HepG2 (cell line): Measurements from ENCODE around the gene STK32A. TPM values are rescaled to one million over a fixed set of nuclear protein-coding genes. Genes with fewer than 3 reads are reported as not detected.

Experiments used
- ATAC-seq: fragments of 200-7000 bp; cut with Tn5 transposase; 3 replicates; pipeline ENCODE4 v1.9.1; 2020; ENCODE audit warnings: mild to moderate bottlenecking, moderate library complexity
- BruUV-seq: library from RNA; stranded (reverse); fragments of 400-500 nt; replicated peaks from 2 replicates; lab custom pipeline; 2021; lab: Mats Ljungman, UMichigan
- CTCF ChIA-PET: fragments of 300-600 bp; formaldehyde crosslinking; extraction: SDS; loops from one replicate; lab custom pipeline; 2021; ENCODE audit warnings: low total read pairs, inconsistent platforms, low intra/inter-chr PET ratio; lab: Yijun Ruan, JAX
- POLR2A ChIA-PET: fragments of 350-600 bp; sonication (Branson Sonifier 250); formaldehyde crosslinking; loops from one replicate; lab custom pipeline; 2020; ENCODE audit warnings: antibody characterized with exemption, inconsistent platforms; lab: Yijun Ruan, JAX
- DNase-seq: peaks from one replicate; pipeline ENCODE4 v3.0.0-alpha.2; 2015; ENCODE audit warnings: low spot score
- FAIRE-seq: peaks from 3 replicates; lab custom pipeline; 2011; peaks lifted over from hg19 to GRCh38; lab: Jason Lieb, UNC
- H2AFZ ChIP-seq: one replicate; pipeline ENCODE4 v1.6.1; 2011; ENCODE audit warnings: low read length, inconsistent platforms
- H3K27ac ChIP-seq: fragments of 300-600 bp; 3 replicates; pipeline ENCODE4 v1.8.0; 2011; ENCODE audit warnings: mixed run types, mild to moderate bottlenecking, mixed read lengths, low read length, inconsistent platforms; ENCODE audit not compliant: insufficient read depth; ENCODE audit errors: extremely low read length
- H3K27me3 ChIP-seq, 2 experiments: fragments of 200-600 bp in 1 of 2; 2 replicates in 1 of 2; 3 replicates in 1 of 2; pipeline versions ENCODE4 v1.6.0 to v1.8.0; 2011; ENCODE audit warnings: low read length in 2 of 2, mild to moderate bottlenecking in 2 of 2, moderate library complexity in 2 of 2, inconsistent platforms in 1 of 2; ENCODE audit not compliant: insufficient read depth in 2 of 2, control insufficient read depth in 1 of 2
- H3K36me3 ChIP-seq, 2 experiments: fragments of 200-600 bp in 1 of 2; replicated peaks in 1 of 2; 2 replicates in 1 of 2; 3 replicates in 1 of 2; pipeline versions ENCODE4 v1.5.1 to v1.8.0; 2011; ENCODE audit warnings: low read length in 2 of 2, inconsistent platforms in 1 of 2; ENCODE audit not compliant: insufficient read depth in 2 of 2, control insufficient read depth in 1 of 2
- H3K4me1 ChIP-seq: 2 replicates; pipeline ENCODE4 v1.5.1; 2012; ENCODE audit warnings: low read length, inconsistent platforms; ENCODE audit not compliant: insufficient read depth
- H3K4me2 ChIP-seq: 2 replicates; pipeline ENCODE4 v1.6.0; 2011; ENCODE audit warnings: low read depth, low read length, inconsistent platforms
- H3K4me3 ChIP-seq, 3 experiments: fragments of 200-600 bp in 1 of 3; sonication (generic), shearing (Covaris generic) in 1 of 3; replicated peaks in 1 of 3; 2 replicates each; pipeline ENCODE4 v1.5.1; 2011 to 2016; ENCODE audit warnings: low read length in 3 of 3, inconsistent platforms in 2 of 3, low read depth in 2 of 3, mild to moderate bottlenecking in 2 of 3, control low read depth in 1 of 3, mixed read lengths in 1 of 3; ENCODE audit not compliant: insufficient read depth in 1 of 3
- H3K79me2 ChIP-seq: one replicate; pipeline ENCODE4 v1.6.1; 2011; ENCODE audit warnings: low read length, inconsistent platforms; ENCODE audit not compliant: insufficient read depth
- H3K9ac ChIP-seq: 2 replicates; pipeline ENCODE4 v1.6.0; 2011; ENCODE audit warnings: mild to moderate bottlenecking, low read depth, low read length, inconsistent platforms; ENCODE audit not compliant: insufficient read depth
- H3K9me3 ChIP-seq: 2 replicates; pipeline ENCODE4 v1.5.1; 2012; ENCODE audit warnings: mild to moderate bottlenecking, low read length
- H4K20me1 ChIP-seq: 2 replicates; pipeline ENCODE4 v1.6.0; 2011; ENCODE audit warnings: inconsistent platforms, mild to moderate bottlenecking, low read length, moderate library complexity; ENCODE audit not compliant: insufficient read depth
- EEA1 ChIP-seq: sonication (generic); formaldehyde crosslinking; IDR thresholded peaks from 2 replicates; pipeline ENCODE4 v1.5.1; 2020; ENCODE audit warnings: mild to moderate bottlenecking, missing genetic modification reagents, borderline replicate concordance
- KAT7 ChIP-seq: IDR thresholded peaks from 2 replicates; pipeline ENCODE4 v1.6.1; 2018; ENCODE audit warnings: borderline replicate concordance, missing compliant biosample characterization
- ZNF670 ChIP-seq: sonication (generic); formaldehyde crosslinking; IDR thresholded peaks from 2 replicates; pipeline ENCODE4 v1.8.0; 2022; ENCODE audit warnings: mild to moderate bottlenecking, missing genetic modification reagents, borderline replicate concordance
- WGBS: methylation state at CpG from one replicate; pipeline ENCODE4 v1.1.6; 2017; ENCODE audit warnings: low lambda C conversion rate; 5-methylcytosine and 5-hydroxymethylcytosine counted together
- in situ Hi-C: cut with HindIII; loops from 2 replicates; pipeline ENCODE4 v1.10.0; 2017; ENCODE audit warnings: low pct_unique_long_range_greater_than_20kb; ENCODE audit not compliant: extremely low pct_ligation_motif_present
- intact Hi-C: fragments of 100-400 bp; cut with micrococcal nuclease; formaldehyde crosslinking; loops from one replicate; pipeline ENCODE4 v1.10.0; 2022; ENCODE audit not compliant: unreplicated experiment
- polyA plus RNA-seq, 8 experiments: library from polyadenylated mRNA; depleted of rRNA in 3 of 8; stranded (reverse) in 7 of 8; unstranded in 1 of 8; fragments of >200 nt; fragmentation: Illumina TruSeq in 4 of 8; extraction: Trizol in 4 of 8; gene quantifications; 2 replicates each; pipeline versions ENCODE4 v1.2.1 to v1.2.3, GENCODE V29; 2011 to 2016; ENCODE audit warnings: low read depth in 4 of 8, missing spikeins in 1 of 8, mixed read lengths in 1 of 8; ENCODE audit not compliant: insufficient read depth in 1 of 8
- total RNA-seq, 5 experiments: library from RNA; depleted of rRNA; stranded (reverse); fragments of >200 nt; fragmentation: Illumina TruSeq; extraction: Trizol; gene quantifications; 2 replicates each; pipeline ENCODE4 v1.2.3, GENCODE V29; 2016; ENCODE audit warnings: low read depth in 1 of 5
- TF ChIP-seq, protein P1 (sequence below): sonication (generic); formaldehyde crosslinking; IDR thresholded peaks from 2 replicates; pipeline ENCODE4 v1.4.0; 2020; ENCODE audit warnings: missing genetic modification reagents, borderline replicate concordance

Gene STK32A
- total and polyA plus RNA-seq, 2 of the 13 experiments (the other 11 are each of a cell fraction or from before 2014, with no cell fraction given) = not detected

DNA sequence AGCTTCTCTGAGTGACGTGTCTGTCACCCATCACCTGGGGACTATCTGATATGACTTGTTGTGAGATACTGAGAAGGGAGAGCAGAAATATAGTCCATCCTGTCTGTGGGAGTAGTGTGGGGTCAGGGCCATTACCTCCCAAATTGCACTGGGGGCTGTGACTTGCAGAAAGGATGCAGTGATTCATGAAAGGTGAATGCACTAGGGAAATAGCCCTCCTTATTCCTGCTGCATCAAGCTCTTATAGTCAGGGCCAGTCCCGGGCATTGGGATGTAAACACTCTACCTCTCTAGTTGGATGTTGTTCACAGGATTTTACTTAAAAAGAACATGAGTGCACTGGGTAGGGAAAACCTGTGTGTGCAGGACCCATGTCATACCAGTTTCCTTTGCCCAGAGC, 124.8 kb downstream of the STK32A start (continued):
- no peak for TF ChIP-seq EEA1 (CRISPR knock-in tag)
- TF ChIP-seq, all 625 proteins: peak for 0

DNA sequence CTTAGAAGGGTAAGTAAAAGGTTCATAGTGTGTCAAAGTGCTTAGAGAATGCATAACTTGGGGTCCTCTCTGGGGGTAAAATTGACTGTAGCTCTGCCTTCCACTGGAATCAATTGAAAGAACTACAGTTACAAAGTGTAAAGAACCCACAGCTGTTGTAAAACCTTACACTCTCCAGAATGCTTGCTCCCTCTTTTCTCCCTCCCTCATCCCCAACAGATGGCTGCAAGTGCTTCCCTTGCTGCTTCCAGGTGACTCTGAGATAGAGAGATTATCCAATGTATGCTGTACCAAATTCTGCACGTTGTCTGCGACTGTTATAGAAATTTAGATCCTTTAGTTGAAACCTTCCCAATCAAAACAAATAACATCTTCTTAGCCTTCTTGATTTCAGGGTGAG, 126.0 kb downstream of the STK32A start:
- WGBS = 0% methylated on average over 2 of the region's 2 CpGs

More for the DNA sequence above, 126.0 kb downstream of the STK32A start:
- in situ Hi-C loops (no loop called here), intact Hi-C loops (no loop called here)
- Histone ChIP-seq H3K4me3 (no peak overlapping the region), H3K9ac (no peak overlapping the region), H3K9me3 (no peaks in the 10 kb centered on the region), H2AFZ (no peak overlapping the region), H3K4me2 (no peak overlapping the region), H4K20me1 (no peaks in the 10 kb centered on the region), H3K79me2 (no peaks in the 10 kb centered on the region), H3K4me1 (no peaks in the 10 kb centered on the region), H3K27ac (no peak overlapping the region), H3K36me3 (no peaks in the 10 kb centered on the region), H3K27me3 (no peaks in the 10 kb centered on the region)
- ChIA-PET POLR2A (no interaction called here), CTCF (no interaction called here)
- BruUV-seq = no TSS peak
- no peak for FAIRE-seq
- no peak for ATAC-seq
- no peak for DNase-seq
- TF ChIP-seq KAT7 (CRISPR knock-in tag) = no peak
- TF ChIP-seq, protein P1, sequence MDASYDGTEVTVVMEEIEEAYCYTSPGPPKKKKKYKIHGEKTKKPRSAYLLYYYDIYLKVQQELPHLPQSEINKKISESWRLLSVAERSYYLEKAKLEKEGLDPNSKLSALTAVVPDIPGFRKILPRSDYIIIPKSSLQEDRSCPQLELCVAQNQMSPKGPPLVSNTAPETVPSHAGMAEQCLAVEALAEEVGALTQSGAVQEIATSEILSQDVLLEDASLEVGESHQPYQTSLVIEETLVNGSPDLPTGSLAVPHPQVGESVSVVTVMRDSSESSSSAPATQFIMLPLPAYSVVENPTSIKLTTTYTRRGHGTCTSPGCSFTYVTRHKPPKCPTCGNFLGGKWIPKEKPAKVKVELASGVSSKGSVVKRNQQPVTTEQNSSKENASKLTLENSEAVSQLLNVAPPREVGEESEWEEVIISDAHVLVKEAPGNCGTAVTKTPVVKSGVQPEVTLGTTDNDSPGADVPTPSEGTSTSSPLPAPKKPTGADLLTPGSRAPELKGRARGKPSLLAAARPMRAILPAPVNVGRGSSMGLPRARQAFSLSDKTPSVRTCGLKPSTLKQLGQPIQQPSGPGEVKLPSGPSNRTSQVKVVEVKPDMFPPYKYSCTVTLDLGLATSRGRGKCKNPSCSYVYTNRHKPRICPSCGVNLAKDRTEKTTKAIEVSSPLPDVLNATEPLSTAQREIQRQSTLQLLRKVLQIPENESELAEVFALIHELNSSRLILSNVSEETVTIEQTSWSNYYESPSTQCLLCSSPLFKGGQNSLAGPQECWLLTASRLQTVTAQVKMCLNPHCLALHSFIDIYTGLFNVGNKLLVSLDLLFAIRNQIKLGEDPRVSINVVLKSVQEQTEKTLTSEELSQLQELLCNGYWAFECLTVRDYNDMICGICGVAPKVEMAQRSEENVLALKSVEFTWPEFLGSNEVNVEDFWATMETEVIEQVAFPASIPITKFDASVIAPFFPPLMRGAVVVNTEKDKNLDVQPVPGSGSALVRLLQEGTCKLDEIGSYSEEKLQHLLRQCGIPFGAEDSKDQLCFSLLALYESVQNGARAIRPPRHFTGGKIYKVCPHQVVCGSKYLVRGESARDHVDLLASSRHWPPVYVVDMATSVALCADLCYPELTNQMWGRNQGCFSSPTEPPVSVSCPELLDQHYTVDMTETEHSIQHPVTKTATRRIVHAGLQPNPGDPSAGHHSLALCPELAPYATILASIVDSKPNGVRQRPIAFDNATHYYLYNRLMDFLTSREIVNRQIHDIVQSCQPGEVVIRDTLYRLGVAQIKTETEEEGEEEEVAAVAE (CRISPR knock-in tag) = no peak
- TF ChIP-seq ZNF670 (CRISPR knock-in tag) = no peak
